SK-N-SH treated with all-trans-retinoic acid at 6 μM for 48 hours (cell line): ENCODE measurements around the gene CD320.

Experiments used
- CREB5 ChIP-seq: fragments of 250-450 bp; sonication (Bioruptor Pico); IDR thresholded peaks from 2 replicates; pipeline ENCODE4 v1.5.1; 2020; ENCODE audit warnings: low read depth, mild to moderate bottlenecking, moderate library complexity
- CSDC2 ChIP-seq: fragments of 250-450 bp; sonication (Bioruptor Pico); IDR thresholded peaks from 2 replicates; pipeline ENCODE4 v1.5.0; 2020; ENCODE audit warnings: mild to moderate bottlenecking, moderate library complexity
- ESRRG ChIP-seq: fragments of 250-450 bp; sonication (Bioruptor Pico); IDR thresholded peaks from 2 replicates; pipeline ENCODE4 v1.6.1; 2021; ENCODE audit warnings: mild to moderate bottlenecking
- ISL1 ChIP-seq: fragments of 250-450 bp; sonication (Bioruptor Pico); IDR thresholded peaks from 2 replicates; pipeline ENCODE4 v2.1.2; 2022; ENCODE audit warnings: mild to moderate bottlenecking, moderate library complexity
- OSR1 ChIP-seq: fragments of 250-450 bp; sonication (Bioruptor Pico); IDR thresholded peaks from 2 replicates; pipeline ENCODE4 v1.8.0; 2022; ENCODE audit warnings: moderate library complexity, mild to moderate bottlenecking, inconsistent platforms
- PATZ1 ChIP-seq: fragments of 250-450 bp; sonication (Bioruptor Pico); IDR thresholded peaks from 2 replicates; pipeline ENCODE4 v1.8.0; 2020; ENCODE audit warnings: mild to moderate bottlenecking, moderate library complexity, borderline replicate concordance
- POU6F1 ChIP-seq: fragments of 250-450 bp; sonication (Bioruptor Pico); IDR thresholded peaks from 2 replicates; pipeline ENCODE4 v1.8.0; 2021; ENCODE audit warnings: low read depth, mild to moderate bottlenecking, moderate library complexity, borderline replicate concordance
- PPARA ChIP-seq: fragments of 250-450 bp; sonication (Bioruptor Pico); IDR thresholded peaks from 2 replicates; pipeline ENCODE4 v1.5.0; 2020; ENCODE audit warnings: mild to moderate bottlenecking, borderline replicate concordance
- RARB ChIP-seq: fragments of 250-450 bp; sonication (Bioruptor Pico); IDR thresholded peaks from 2 replicates; pipeline ENCODE4 v1.8.0; 2021; ENCODE audit warnings: mild to moderate bottlenecking, moderate library complexity
- TOX ChIP-seq: fragments of 250-450 bp; sonication (Bioruptor Pico); IDR thresholded peaks from 2 replicates; pipeline ENCODE4 v1.8.0; 2021; ENCODE audit warnings: mild to moderate bottlenecking, moderate library complexity, borderline replicate concordance
- ZFP3 ChIP-seq: fragments of 250-450 bp; sonication (Bioruptor Pico); IDR thresholded peaks from 2 replicates; pipeline ENCODE4 v1.5.0; 2020; ENCODE audit warnings: mild to moderate bottlenecking, moderate library complexity
- ZFP30 ChIP-seq: fragments of 450-650 bp; formaldehyde crosslinking; IDR thresholded peaks from 2 replicates; pipeline ENCODE4 v1.5.0; 2022; ENCODE audit warnings: mild to moderate bottlenecking, moderate library complexity
- ZNF565 ChIP-seq: fragments of 450-650 bp; formaldehyde crosslinking; conservative IDR thresholded peaks from 2 replicates; pipeline ENCODE4 v1.5.0; 2020; ENCODE audit warnings: low read depth, mild to moderate bottlenecking, moderate library complexity
- ZNF8 ChIP-seq: fragments of 450-650 bp; formaldehyde crosslinking; IDR thresholded peaks from 2 replicates; pipeline ENCODE4 v1.5.0; 2020; ENCODE audit warnings: mild to moderate bottlenecking, moderate library complexity

- TF ChIP-seq ZFP3 (CRISPR knock-in tag), result no peak
- no peak for TF ChIP-seq POU6F1 (CRISPR knock-in tag)
- no peak for TF ChIP-seq ISL1
- TF ChIP-seq OSR1, result no peak
- no peak for TF ChIP-seq ZNF8
- no peak for TF ChIP-seq ESRRG (CRISPR knock-in tag)
- TF ChIP-seq ZNF565 (CRISPR knock-in tag), result no peak
- TF ChIP-seq RARB (CRISPR knock-in tag), result no peak
- TF ChIP-seq PATZ1 (CRISPR knock-in tag), result no peak
- no peak for TF ChIP-seq CREB5
- no peak for TF ChIP-seq ZFP30 (CRISPR knock-in tag)
- no peak for TF ChIP-seq PPARA (CRISPR knock-in tag)
- no peak for TF ChIP-seq CSDC2
- TF ChIP-seq TOX (CRISPR knock-in tag), result no peak
Measured at GRCh38 chr19:8269724-8270123, 38.4 kb downstream of the CD320 start.
